H1 (cell line): Measurements from ENCODE around the gene TDRD12. TPM values are rescaled to one million over a fixed set of nuclear protein-coding genes. Genes with fewer than 3 reads are reported as not detected.

Experiments
- CTCF ChIA-PET: fragments of 300-600 bp; sonication (Branson Sonifier 250); formaldehyde crosslinking; loops from one replicate; lab custom pipeline; 2021; ENCODE audit not compliant: partially characterized antibody; lab: Charles Lee
- POLR2A ChIA-PET: fragments of 300-600 bp; sonication (Branson Sonifier 250); formaldehyde crosslinking; loops from one replicate; lab custom pipeline; 2021; ENCODE audit warnings: inconsistent platforms; ENCODE audit not compliant: partially characterized antibody; lab: Charles Lee
- DNase-seq, 2 experiments: peaks; one replicate each; pipeline versions ENCODE4 v3.0.0 to v3.0.0-alpha.2; 2010 to 2022; ENCODE audit warnings: low spot score in 2 of 2, low read depth in 1 of 2, mixed read lengths in 1 of 2
- FAIRE-seq: peaks from 2 replicates; lab custom pipeline; 2011; peaks lifted over from hg19 to GRCh38; lab: Jason Lieb, UNC
- H2AFZ ChIP-seq: 2 replicates; pipeline ENCODE4 v1.8.1; 2012; ENCODE audit warnings: low read length, inconsistent platforms
- H2AK5ac ChIP-seq: 2 replicates; pipeline ENCODE4 v1.6.1; 2013; ENCODE audit warnings: low read depth, low read length
- H2BK120ac ChIP-seq: replicated peaks from 2 replicates; pipeline ENCODE3; 2013; ENCODE audit warnings: low read depth, low read length, inconsistent platforms
- H2BK12ac ChIP-seq: 2 replicates; pipeline ENCODE4 v1.6.1; 2013; ENCODE audit warnings: low read depth, low read length
- H2BK15ac ChIP-seq: 2 replicates; pipeline ENCODE4 v1.6.1; 2013; ENCODE audit warnings: low read length
- H2BK20ac ChIP-seq: 2 replicates; pipeline ENCODE4 v1.6.1; 2013; ENCODE audit warnings: low read length
- H2BK5ac ChIP-seq: 2 replicates; pipeline ENCODE4 v1.6.1; 2013; ENCODE audit warnings: low read depth, low read length
- H3K14ac ChIP-seq: 2 replicates; pipeline ENCODE4 v1.6.1; 2013; ENCODE audit warnings: inconsistent platforms; ENCODE audit not compliant: insufficient read length
- H3K18ac ChIP-seq: 2 replicates; pipeline ENCODE4 v1.6.1; 2013; ENCODE audit warnings: low read length; ENCODE audit errors: extremely low read depth
- H3K23ac ChIP-seq: 2 replicates; pipeline ENCODE4 v1.6.1; 2013; ENCODE audit warnings: inconsistent platforms; ENCODE audit not compliant: insufficient read length
- H3K23me2 ChIP-seq: 2 replicates; pipeline ENCODE4 v1.6.1; 2013; ENCODE audit warnings: low read depth, low read length
- H3K27ac ChIP-seq: 2 replicates; pipeline ENCODE4 v1.6.1; 2011; ENCODE audit warnings: low read depth, low read length, inconsistent platforms
- H3K27me3 ChIP-seq, 4 experiments: replicated peaks in 1 of 4; 1 replicate in 1 of 4; 2 replicates in 3 of 4; pipeline versions ENCODE4 v1.6.1 to v1.8.1; 2011 to 2013; ENCODE audit warnings: low read length in 3 of 4, mild to moderate bottlenecking in 3 of 4, inconsistent platforms in 2 of 4, mixed read lengths in 2 of 4, moderate library complexity in 1 of 4; ENCODE audit not compliant: control insufficient read depth in 3 of 4, insufficient read depth in 3 of 4; ENCODE audit errors: extremely low read depth in 1 of 4
- H3K36me3 ChIP-seq, 4 experiments: 2 replicates each; pipeline versions ENCODE4 v1.6.1 to v1.8.1; 2011 to 2013; ENCODE audit warnings: mild to moderate bottlenecking in 4 of 4, low read length in 3 of 4, moderate library complexity in 2 of 4, control low read depth in 1 of 4, inconsistent platforms in 1 of 4; ENCODE audit not compliant: insufficient read depth in 4 of 4, control insufficient read depth in 2 of 4
- H3K4ac ChIP-seq: replicated peaks from 2 replicates; pipeline ENCODE3; 2013; ENCODE audit warnings: low read length, low read depth, mixed read lengths, inconsistent platforms; ENCODE audit not compliant: insufficient read length
- H3K4me1 ChIP-seq, 4 experiments: replicated peaks in 1 of 4; 1 replicate in 1 of 4; 2 replicates in 3 of 4; pipeline versions ENCODE4 v1.6.1 to v1.8.1; 2011 to 2013; ENCODE audit warnings: low read length in 3 of 4, inconsistent platforms in 2 of 4, mixed read lengths in 1 of 4; ENCODE audit not compliant: insufficient read depth in 4 of 4, control insufficient read depth in 3 of 4
- H3K4me2 ChIP-seq, 2 experiments: 2 replicates each; pipeline versions ENCODE4 v1.6.1 to v1.8.1; 2011 to 2013; ENCODE audit warnings: low read depth in 2 of 2, low read length in 2 of 2, control low read depth in 1 of 2, inconsistent platforms in 1 of 2, mild to moderate bottlenecking in 1 of 2; ENCODE audit not compliant: insufficient read depth in 1 of 2
- H3K4me3 ChIP-seq, 4 experiments: fragments of 200-600, 300-600 bp in 1 of 4; sonication (generic), shearing (Covaris generic), sonication (Bioruptor Twin) in 1 of 4; 2 replicates each; pipeline versions ENCODE4 v1.5.1 to v1.8.1; 2011 to 2016; ENCODE audit warnings: low read length in 4 of 4, low read depth in 3 of 4, control low read depth in 2 of 4, inconsistent platforms in 2 of 4, mild to moderate bottlenecking in 2 of 4, mixed read lengths in 1 of 4, moderate library complexity in 1 of 4; ENCODE audit not compliant: insufficient read depth in 2 of 4; ENCODE audit errors: extremely low read depth in 1 of 4
- H3K56ac ChIP-seq: replicated peaks from 2 replicates; pipeline ENCODE3; 2013; ENCODE audit warnings: low read depth, mild to moderate bottlenecking, mixed read lengths, low read length, inconsistent platforms; ENCODE audit not compliant: insufficient read length
- H3K79me1 ChIP-seq: 2 replicates; pipeline ENCODE4 v1.6.1; 2013; ENCODE audit warnings: low read depth, low read length, control low read depth
- H3K79me2 ChIP-seq, 2 experiments: 2 replicates each; pipeline versions ENCODE4 v1.6.1 to v1.8.1; 2012 to 2013; ENCODE audit warnings: low read length in 2 of 2, mild to moderate bottlenecking in 2 of 2, inconsistent platforms in 1 of 2; ENCODE audit not compliant: insufficient read depth in 2 of 2, control insufficient read depth in 1 of 2
- H3K9ac ChIP-seq, 4 experiments: replicated peaks in 1 of 4; 1 replicate in 1 of 4; 2 replicates in 3 of 4; pipeline versions ENCODE4 v1.6.1 to v1.8.1; 2011 to 2013; ENCODE audit warnings: low read depth in 3 of 4, low read length in 3 of 4, control low read depth in 2 of 4, mild to moderate bottlenecking in 2 of 4, moderate library complexity in 2 of 4, inconsistent platforms in 1 of 4; ENCODE audit errors: extremely low read depth in 1 of 4
- H3K9me3 ChIP-seq, 2 experiments: 2 replicates each; pipeline versions ENCODE4 v1.6.1 to v1.8.1; 2012 to 2013; ENCODE audit warnings: mild to moderate bottlenecking in 2 of 2, moderate library complexity in 2 of 2, control low read depth in 1 of 2, inconsistent platforms in 1 of 2, low read depth in 1 of 2, low read length in 1 of 2, mixed read lengths in 1 of 2; ENCODE audit not compliant: insufficient read depth in 2 of 2
- H4K20me1 ChIP-seq, 2 experiments: replicated peaks in 1 of 2; 2 replicates each; pipeline versions ENCODE3 to v1.8.1; 2011 to 2013; ENCODE audit warnings: inconsistent platforms in 2 of 2, low read length in 2 of 2, mild to moderate bottlenecking in 1 of 2; ENCODE audit not compliant: insufficient read depth in 2 of 2, control insufficient read depth in 1 of 2
- H4K5ac ChIP-seq: 2 replicates; pipeline ENCODE4 v1.6.1; 2013; ENCODE audit warnings: low read length, low read depth, mixed read lengths, inconsistent platforms; ENCODE audit not compliant: insufficient read length
- H4K8ac ChIP-seq: 2 replicates; pipeline ENCODE4 v1.8.0; 2013; ENCODE audit warnings: mild to moderate bottlenecking, moderate library complexity, low read length, inconsistent platforms; ENCODE audit not compliant: insufficient read depth; ENCODE audit errors: extremely low read depth
- H4K91ac ChIP-seq: replicated peaks from 2 replicates; pipeline ENCODE3; 2013; ENCODE audit warnings: low read length, mixed read lengths, inconsistent platforms; ENCODE audit not compliant: insufficient read length
- BACH1 ChIP-seq: IDR thresholded peaks from 2 replicates; pipeline ENCODE4 v1.6.1; 2012; ENCODE audit warnings: low read length, improper control_type of control experiment
- KDM5A ChIP-seq: fragments of 200-600 bp; IDR thresholded peaks from 2 replicates; pipeline ENCODE4 v1.7.1; 2012; ENCODE audit warnings: mild to moderate bottlenecking, low read length, inconsistent platforms, mixed read lengths
- MAFK ChIP-seq: IDR thresholded peaks from 2 replicates; pipeline ENCODE4 v1.6.1; 2012; ENCODE audit warnings: low read depth, mild to moderate bottlenecking, improper control_type of control experiment, low read length
- MAX ChIP-seq: IDR thresholded peaks from 2 replicates; pipeline ENCODE4 v1.6.1; 2012; ENCODE audit warnings: inconsistent platforms
- SIX5 ChIP-seq: IDR thresholded peaks from 2 replicates; pipeline ENCODE4 v1.6.1; 2011; ENCODE audit warnings: mild to moderate bottlenecking, low read depth, low read length
- SUZ12 ChIP-seq: fragments of 200-600 bp; sonication (generic); IDR thresholded peaks from 2 replicates; pipeline ENCODE4 v1.6.1; 2012; ENCODE audit warnings: mild to moderate bottlenecking, inconsistent platforms, low read length, moderate library complexity, mixed read lengths
- WGBS, 2 experiments: shearing (Covaris generic) in 1 of 2; methylation state at CpG; one replicate each; pipeline versions ENCODE4 v1.1.6 to v1.1.7; 2013 to 2015; ENCODE audit warnings: low lambda C conversion rate in 2 of 2, mixed read lengths in 2 of 2, inconsistent platforms in 1 of 2, low coverage in 1 of 2, missing lambda C conversion rate in 1 of 2; ENCODE audit not compliant: insufficient replicate concordance in 2 of 2, insufficient coverage in 1 of 2, insufficient read length in 1 of 2; ENCODE audit errors: extremely low coverage in 1 of 2, missing lambda C conversion rate in 1 of 2; 5-methylcytosine and 5-hydroxymethylcytosine counted together
- polyA plus RNA-seq, 7 experiments: library from polyadenylated mRNA; depleted of rRNA in 3 of 7; stranded (reverse) in 5 of 7; unstranded in 2 of 7; fragments of >200 nt in 5 of 7; fragments of 200-250 nt in 2 of 7; gene quantifications; 1 replicate in 5 of 7; 2 replicates in 1 of 7; 4 replicates in 1 of 7; pipeline versions ENCODE4 v1.2.1 to v1.2.3, GENCODE V29; 2011 to 2013; ENCODE audit warnings: missing spikeins in 2 of 7, mixed read lengths in 2 of 7
- total RNA-seq: library from RNA; stranded (reverse); fragmentation: NEBNext Ultra II Directional; extraction: Animal tissue kit (Norgen Biotek cat#: 25700); gene quantifications from 2 replicates; pipeline ENCODE4 v1.2.1, GENCODE V29; 2021

The TDRD12 gene
- total and polyA plus RNA-seq, 2 of the 8 experiments (the other 6 are each of a cell fraction or from before 2014, with no cell fraction given), result 0.39 to 0.88 TPM

- H4K5ac ChIP-seq, result no peak overlapping the region
- no peak overlapping the region for H3K27ac ChIP-seq
- no peak overlapping the region for H3K18ac ChIP-seq
- no peak overlapping the region for H3K4ac ChIP-seq
- H2AFZ ChIP-seq, result no peak overlapping the region
- no peaks in the 10 kb centered on the region for H3K27me3 ChIP-seq
- H3K56ac ChIP-seq, result no peak overlapping the region
- FAIRE-seq, result no peak
- no peak overlapping the region for H4K91ac ChIP-seq
- no peak overlapping the region for H3K4me3 ChIP-seq
- no peak overlapping the region for H3K23ac ChIP-seq
- H2BK5ac ChIP-seq, result no peak overlapping the region
- H3K4me2 ChIP-seq, result no peak overlapping the region
- H3K79me1 ChIP-seq, result no peaks in the 10 kb centered on the region
- no peak overlapping the region for H4K8ac ChIP-seq
- no peak overlapping the region for H2BK15ac ChIP-seq
- no peaks in the 10 kb centered on the region; a peak in 1 of 7 replicates for H3K4me1 ChIP-seq
- H3K14ac ChIP-seq, result no peak overlapping the region
- 97% methylated on average over 4 of the region's 4 CpGs; no CpG with 5 or more reads in 1 of the 2 experiments for WGBS, 2 experiments
- H3K23me2 ChIP-seq, result peaks cover 7% of the 10 kb centered on the region; the same call in 1 of the 2 replicates
- H3K9ac ChIP-seq, result no peak overlapping the region
- H2AK5ac ChIP-seq, result no peak overlapping the region
- POLR2A ChIA-PET, result interaction anchor here (1.3 kb wide), 1 partner anchor 10 kb away, joined by 3 read pairs; no protein-coding TSS in a partner anchor
- CTCF ChIA-PET, result interaction anchor here (1.0 to 1.4 kb wide), 2 partner anchors 44 to 180 kb away, joined by 4 read pairs; no protein-coding TSS in a partner anchor
- TF ChIP-seq SIX5 (no peak), MAX (no peak), MAFK (no peak), KDM5A (no peak), SUZ12 (no peak), BACH1 (no peak)
- DNase-seq, result no peak
- H4K20me1 ChIP-seq, result no peaks in the 10 kb centered on the region
- H2BK12ac ChIP-seq, result no peak overlapping the region
- no peaks in the 10 kb centered on the region for H3K9me3 ChIP-seq
- no peaks in the 10 kb centered on the region for H3K79me2 ChIP-seq
- H2BK120ac ChIP-seq, result no peak overlapping the region
- no peaks in the 10 kb centered on the region for H3K36me3 ChIP-seq
- no peak overlapping the region for H2BK20ac ChIP-seq
Measured at GRCh38 chr19:32743447-32743846, 23.9 kb downstream of the TDRD12 start.
